ENCODE data around the gene THSD7A. TPM values are rescaled to one million over a fixed set of nuclear protein-coding genes. Genes with fewer than 3 reads are reported as not detected.

The THSD7A gene
- total and polyA plus RNA-seq, 9 of the 15 experiments (the other 6 are each of a cell fraction or from before 2014, with no cell fraction given): 0.01 to 0.02 TPM; not detected in 7

GRCh38 chr7:11613292-11613930, 218.6 kb downstream of the THSD7A start:
- Histone ChIP-seq H4K20me1 (replicated peaks; ENCODE audit: control insufficient read depth, insufficient read depth, low read length) (no peaks in the 10 kb centered on the region), H3K79me2 (ENCODE audit: control insufficient read depth, insufficient read depth, low read length) (no peaks in the 10 kb centered on the region), H3K27ac (ENCODE audit: extremely low read depth, low read depth, low read length) (no peak overlapping the region), H3K9me3 (replicated peaks; ENCODE audit: control insufficient read depth, insufficient read depth, low read depth, low read length) (no peaks in the 10 kb centered on the region; the same call in 1 of the 2 replicates), H3K9ac (ENCODE audit: insufficient read depth in 1 of 2, low read depth in 2 of 2, low read length in 2 of 2) (no peak overlapping the region), H2AFZ (ENCODE audit: low read depth, low read length) (no peak overlapping the region), H3K27me3 (ENCODE audit: control insufficient read depth in 2 of 2, insufficient read depth in 2 of 2, low read length in 2 of 2) (no peaks in the 10 kb centered on the region), H3K4me1 (replicated peaks in 1 of 2; ENCODE audit: control insufficient read depth in 2 of 2, insufficient read depth in 2 of 2, low read length in 2 of 2) (no peaks in the 10 kb centered on the region), H3K9me1 (ENCODE audit: control insufficient read depth, insufficient read depth, low read length) (no peaks in the 10 kb centered on the region), H3K4me3 (no peak overlapping the region), H3K36me3 (ENCODE audit: control insufficient read depth, insufficient read depth, low read length) (no peaks in the 10 kb centered on the region), H3K4me2 (ENCODE audit: insufficient read depth, low read length) (no peak overlapping the region)
- 3% methylated on average over 5 of the region's 5 CpGs for WGBS (ENCODE audit: insufficient coverage, low coverage, missing lambda C conversion rate)
- no peak for TF ChIP-seq SRSF1 (IDR thresholded peaks at IDR 0.05; ENCODE audit: low read depth, low read length)
- TF ChIP-seq, protein P1, sequence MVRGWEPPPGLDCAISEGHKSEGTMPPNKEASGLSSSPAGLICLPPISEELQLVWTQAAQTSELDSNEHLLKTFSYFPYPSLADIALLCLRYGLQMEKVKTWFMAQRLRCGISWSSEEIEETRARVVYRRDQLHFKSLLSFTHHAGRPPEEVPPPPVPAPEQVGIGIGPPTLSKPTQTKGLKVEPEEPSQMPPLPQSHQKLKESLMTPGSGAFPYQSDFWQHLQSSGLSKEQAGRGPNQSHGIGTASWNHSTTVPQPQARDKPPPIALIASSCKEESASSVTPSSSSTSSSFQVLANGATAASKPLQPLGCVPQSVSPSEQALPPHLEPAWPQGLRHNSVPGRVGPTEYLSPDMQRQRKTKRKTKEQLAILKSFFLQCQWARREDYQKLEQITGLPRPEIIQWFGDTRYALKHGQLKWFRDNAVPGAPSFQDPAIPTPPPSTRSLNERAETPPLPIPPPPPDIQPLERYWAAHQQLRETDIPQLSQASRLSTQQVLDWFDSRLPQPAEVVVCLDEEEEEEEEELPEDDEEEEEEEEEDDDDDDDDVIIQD (CRISPR knock-in tag; IDR thresholded peaks at IDR 0.05): no peak
- no peak for TF ChIP-seq GTF2A2 (tag; IDR thresholded peaks at IDR 0.05)
- TF ChIP-seq SMARCB1 (IDR thresholded peaks at IDR 0.05; ENCODE audit: insufficient read length, low read depth): no peak
- no peak for TF ChIP-seq ZNF41 (CRISPR knock-in tag; conservative IDR thresholded peaks at IDR 0.05)
- TF ChIP-seq, protein P2, sequence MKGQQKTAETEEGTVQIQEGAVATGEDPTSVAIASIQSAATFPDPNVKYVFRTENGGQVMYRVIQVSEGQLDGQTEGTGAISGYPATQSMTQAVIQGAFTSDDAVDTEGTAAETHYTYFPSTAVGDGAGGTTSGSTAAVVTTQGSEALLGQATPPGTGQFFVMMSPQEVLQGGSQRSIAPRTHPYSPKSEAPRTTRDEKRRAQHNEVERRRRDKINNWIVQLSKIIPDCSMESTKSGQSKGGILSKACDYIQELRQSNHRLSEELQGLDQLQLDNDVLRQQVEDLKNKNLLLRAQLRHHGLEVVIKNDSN (CRISPR knock-in tag; IDR thresholded peaks at IDR 0.05): no peak
- no peak for TF ChIP-seq EHMT2 (IDR thresholded peaks at IDR 0.05)
- TF ChIP-seq ZNF592 (IDR thresholded peaks at IDR 0.05): no peak
- TF ChIP-seq HEY1 (CRISPR knock-in tag; IDR thresholded peaks at IDR 0.05; ENCODE audit: borderline replicate concordance): no peak
- TF ChIP-seq SMAD3 (CRISPR knock-in tag; conservative IDR thresholded peaks at IDR 0.05): no peak
- TF ChIP-seq, protein P3, sequence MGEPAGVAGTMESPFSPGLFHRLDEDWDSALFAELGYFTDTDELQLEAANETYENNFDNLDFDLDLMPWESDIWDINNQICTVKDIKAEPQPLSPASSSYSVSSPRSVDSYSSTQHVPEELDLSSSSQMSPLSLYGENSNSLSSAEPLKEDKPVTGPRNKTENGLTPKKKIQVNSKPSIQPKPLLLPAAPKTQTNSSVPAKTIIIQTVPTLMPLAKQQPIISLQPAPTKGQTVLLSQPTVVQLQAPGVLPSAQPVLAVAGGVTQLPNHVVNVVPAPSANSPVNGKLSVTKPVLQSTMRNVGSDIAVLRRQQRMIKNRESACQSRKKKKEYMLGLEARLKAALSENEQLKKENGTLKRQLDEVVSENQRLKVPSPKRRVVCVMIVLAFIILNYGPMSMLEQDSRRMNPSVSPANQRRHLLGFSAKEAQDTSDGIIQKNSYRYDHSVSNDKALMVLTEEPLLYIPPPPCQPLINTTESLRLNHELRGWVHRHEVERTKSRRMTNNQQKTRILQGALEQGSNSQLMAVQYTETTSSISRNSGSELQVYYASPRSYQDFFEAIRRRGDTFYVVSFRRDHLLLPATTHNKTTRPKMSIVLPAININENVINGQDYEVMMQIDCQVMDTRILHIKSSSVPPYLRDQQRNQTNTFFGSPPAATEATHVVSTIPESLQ (CRISPR knock-in tag; IDR thresholded peaks at IDR 0.05): no peak
- BruUV-seq (replicated peaks): no TSS peak
- POLR2A ChIA-PET: no interaction called here
- in situ Hi-C loops (cut with MboI): no loop called here
- FAIRE-seq: no peak
- no peak for ATAC-seq
- intact Hi-C loops (cut with micrococcal nuclease): no loop called here
- CTCF ChIA-PET (ENCODE audit: low intra/inter-chr PET ratio): no interaction called here
- DNase-seq (ENCODE audit: extremely low read depth in 1 of 4, low spot score in 3 of 4): no peak
